Medulla oblongata (tissue), 1 donor: ENCODE data around the gene CCL16.

ENCODE experiments used
- DNase-seq: peaks from one replicate; pipeline ENCODE4 v3.0.0-alpha.2; 2015; ENCODE audit errors: extremely low spot score

Gene CCL16

GRCh38 chr17:35986643-35987042, 5.3 kb upstream of the CCL16 start, which contains the start of gene CCL14:
CCL14 (minus strand) TSS chr17:35986729; CDS start chr17:35986649, 80 bp downstream.
- DNase-seq = no peak

- DNase-seq = no peak
Measured at GRCh38 chr17:35984140-35984539, 2.8 kb upstream of the CCL16 start.

GRCh38 chr17:35982409-35983191, 1.3 kb upstream of the CCL16 start:
- no peak for DNase-seq

GRCh38 chr17:35981908-35982330, 622 bp upstream of the CCL16 start:
- DNase-seq = no peak

- DNase-seq = no peak
Measured at GRCh38 chr17:35978346-35978745, 3.0 kb downstream of the CCL16 start.

GRCh38 chr17:35977509-35977908, 3.8 kb downstream of the CCL16 start:
- DNase-seq = no peak

GRCh38 chr17:35973333-35974260, 7.7 kb downstream of the CCL16 start:
- DNase-seq = no peak

GRCh38 chr17:35972945-35973332, 8.4 kb downstream of the CCL16 start:
- DNase-seq = no peak

- no peak for DNase-seq
Measured at GRCh38 chr17:35972535-35972934, 8.8 kb downstream of the CCL16 start.

GRCh38 chr17:35972066-35972465, 9.2 kb downstream of the CCL16 start:
- no peak for DNase-seq

- peak; percentile 92 for DNase-seq
Measured at GRCh38 chr17:35969558-35970380, 11.5 kb downstream of the CCL16 start.

GRCh38 chr17:35968520-35969054, 12.7 kb downstream of the CCL16 start:
- no peak for DNase-seq

GRCh38 chr17:35965272-35965671, 16.0 kb downstream of the CCL16 start:
- no peak for DNase-seq

GRCh38 chr17:35963663-35964062, 17.6 kb downstream of the CCL16 start:
- DNase-seq = no peak

GRCh38 chr17:35953720-35954119, 27.6 kb downstream of the CCL16 start:
- DNase-seq = no peak

- no peak for DNase-seq
Measured at GRCh38 chr17:35949401-35949800, 31.9 kb downstream of the CCL16 start.

GRCh38 chr17:35948092-35948491, 33.2 kb downstream of the CCL16 start:
- no peak for DNase-seq

GRCh38 chr17:35947156-35947585, 34.1 kb downstream of the CCL16 start:
- DNase-seq = peak; percentile 53

GRCh38 chr17:35944151-35944550, 37.1 kb downstream of the CCL16 start:
- no peak for DNase-seq

- DNase-seq = no peak
Measured at GRCh38 chr17:35943537-35943936, 37.8 kb downstream of the CCL16 start, which contains the start of gene LYZL6. LYZL6 (minus strand) TSS chr17:35943713; CDS start chr17:35939356, 4,357 bp downstream.

- DNase-seq = no peak
Measured at GRCh38 chr17:35942588-35943186, 38.6 kb downstream of the CCL16 start.
